ENCODE measurements around the gene ZNF3.

- TF ChIP-seq, protein P1, sequence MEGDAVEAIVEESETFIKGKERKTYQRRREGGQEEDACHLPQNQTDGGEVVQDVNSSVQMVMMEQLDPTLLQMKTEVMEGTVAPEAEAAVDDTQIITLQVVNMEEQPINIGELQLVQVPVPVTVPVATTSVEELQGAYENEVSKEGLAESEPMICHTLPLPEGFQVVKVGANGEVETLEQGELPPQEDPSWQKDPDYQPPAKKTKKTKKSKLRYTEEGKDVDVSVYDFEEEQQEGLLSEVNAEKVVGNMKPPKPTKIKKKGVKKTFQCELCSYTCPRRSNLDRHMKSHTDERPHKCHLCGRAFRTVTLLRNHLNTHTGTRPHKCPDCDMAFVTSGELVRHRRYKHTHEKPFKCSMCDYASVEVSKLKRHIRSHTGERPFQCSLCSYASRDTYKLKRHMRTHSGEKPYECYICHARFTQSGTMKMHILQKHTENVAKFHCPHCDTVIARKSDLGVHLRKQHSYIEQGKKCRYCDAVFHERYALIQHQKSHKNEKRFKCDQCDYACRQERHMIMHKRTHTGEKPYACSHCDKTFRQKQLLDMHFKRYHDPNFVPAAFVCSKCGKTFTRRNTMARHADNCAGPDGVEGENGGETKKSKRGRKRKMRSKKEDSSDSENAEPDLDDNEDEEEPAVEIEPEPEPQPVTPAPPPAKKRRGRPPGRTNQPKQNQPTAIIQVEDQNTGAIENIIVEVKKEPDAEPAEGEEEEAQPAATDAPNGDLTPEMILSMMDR (IDR thresholded peaks at IDR 0.05; ENCODE audit: low read depth, low read length, missing input control): no peak
- TF ChIP-seq NR2F2 (IDR thresholded peaks at IDR 0.05) (no peak), FOXA1 (IDR thresholded peaks at IDR 0.05) (no peak), REST (IDR thresholded peaks at IDR 0.05) (no peak), YY1 (IDR thresholded peaks at IDR 0.05) (no peak), JUND (IDR thresholded peaks at IDR 0.05) (no peak), HNF4G (IDR thresholded peaks at IDR 0.05) (no peak), RXRA (IDR thresholded peaks at IDR 0.05) (peak in 1 of 2 donors; percentile 1)
Observed at GRCh38 chr7:100082978-100083377, 1.5 kb upstream of the ZNF3 start.

All from liver (tissue), 3 donors.